ENCODE data around the gene CCN6. TPM values are rescaled to one million over a fixed set of nuclear protein-coding genes. Genes with fewer than 3 reads are reported as not detected.

CCN6 gene
- total RNA-seq = not detected
- long read RNA-seq = 0 reads

DNA sequence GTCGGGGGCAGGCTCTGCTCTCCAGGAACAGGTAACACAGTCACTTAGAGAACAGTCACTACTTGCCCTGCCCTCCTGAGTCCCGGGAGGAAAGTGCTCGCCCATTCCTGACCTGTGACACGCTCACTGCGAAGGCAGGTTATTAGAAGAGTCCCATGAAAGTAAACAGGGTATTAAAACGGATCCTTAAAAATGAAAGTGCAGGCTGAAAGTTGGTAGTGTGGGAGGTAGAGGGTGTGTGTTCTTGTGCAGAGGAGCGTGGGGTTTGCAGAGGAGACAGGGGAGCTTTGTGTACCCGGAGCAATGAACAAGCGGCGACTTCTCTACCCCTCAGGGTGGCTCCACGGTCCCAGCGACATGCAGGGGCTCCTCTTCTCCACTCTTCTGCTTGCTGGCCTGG lies at the start of gene CCN6:
CCN6 (plus strand) TSS at position 104 of the 400 bp plus-strand sequence; CDS start at position 358, 254 bp downstream.
- ATAC-seq (no peak), DNase-seq (no peak)
- Histone ChIP-seq H3K4me3 (no peak within 1 kb of the TSS), H3K9me3 (no peaks in the 10 kb centered on the region), H3K4me1 (no peaks in the 10 kb centered on the region), H3K36me3 (no peaks in the 10 kb centered on the region), H3K27ac (no peak within 1 kb of the TSS), H3K27me3 (no peaks in the 10 kb centered on the region)
- intact Hi-C loops (cut with DNase I) = no loop called here
- no peak for TF ChIP-seq CTCF (IDR thresholded peaks at IDR 0.05)

GRCh38 chr6:112004201-112005012 lies 49.5 kb upstream of the CCN6 start:
- Histone ChIP-seq H3K9me3 (no peaks in the 10 kb centered on the region), H3K27me3 (no peaks in the 10 kb centered on the region), H3K36me3 (no peaks in the 10 kb centered on the region), H3K4me3 (no peak overlapping the region), H3K4me1 (peaks cover 9% of the 10 kb centered on the region), H3K27ac (no peak overlapping the region)
- ATAC-seq (no peak), DNase-seq (no peak)
- no peak for TF ChIP-seq CTCF (IDR thresholded peaks at IDR 0.05)
- intact Hi-C loops (cut with DNase I) = no loop called here

DNA sequence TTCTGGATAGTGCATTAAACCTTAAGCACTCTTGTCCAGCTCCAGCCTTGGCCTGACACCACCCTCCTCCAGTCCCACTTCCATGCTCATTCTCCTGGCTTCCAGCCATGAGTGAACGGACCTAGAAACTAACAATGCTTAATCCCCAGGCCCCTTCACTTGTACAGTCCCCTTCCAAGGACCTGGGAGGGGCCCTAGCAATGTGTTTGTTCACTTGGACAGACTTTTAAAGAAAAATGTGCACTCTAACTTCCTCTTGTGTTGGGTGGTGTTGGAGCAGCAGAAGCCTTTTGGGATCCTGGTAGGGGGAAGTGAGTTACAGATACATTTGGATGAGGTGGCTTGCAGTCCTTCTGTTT lies 48.9 kb upstream of the CCN6 start:
- ATAC-seq = no peak
- H3K27me3 ChIP-seq = no peaks in the 10 kb centered on the region
- peaks cover 9% of the 10 kb centered on the region for H3K4me1 ChIP-seq
- no peaks in the 10 kb centered on the region for H3K9me3 ChIP-seq
- DNase-seq = no peak
- H3K27ac ChIP-seq = no peak overlapping the region
- intact Hi-C loops (cut with DNase I) = no loop called here
- H3K4me3 ChIP-seq = no peak overlapping the region
- TF ChIP-seq CTCF (IDR thresholded peaks at IDR 0.05) = no peak
- H3K36me3 ChIP-seq = no peaks in the 10 kb centered on the region

- Histone ChIP-seq H3K9me3 (no peaks in the 10 kb centered on the region), H3K27me3 (no peaks in the 10 kb centered on the region), H3K27ac (no peak overlapping the region), H3K4me3 (no peak overlapping the region), H3K36me3 (no peaks in the 10 kb centered on the region), H3K4me1 (peaks cover 9% of the 10 kb centered on the region)
- no peak for ATAC-seq
- intact Hi-C loops (cut with DNase I) = no loop called here
- no peak for DNase-seq
- TF ChIP-seq CTCF (IDR thresholded peaks at IDR 0.05) = no peak
Observed at GRCh38 chr6:112007254-112007653, 46.6 kb upstream of the CCN6 start.

DNA sequence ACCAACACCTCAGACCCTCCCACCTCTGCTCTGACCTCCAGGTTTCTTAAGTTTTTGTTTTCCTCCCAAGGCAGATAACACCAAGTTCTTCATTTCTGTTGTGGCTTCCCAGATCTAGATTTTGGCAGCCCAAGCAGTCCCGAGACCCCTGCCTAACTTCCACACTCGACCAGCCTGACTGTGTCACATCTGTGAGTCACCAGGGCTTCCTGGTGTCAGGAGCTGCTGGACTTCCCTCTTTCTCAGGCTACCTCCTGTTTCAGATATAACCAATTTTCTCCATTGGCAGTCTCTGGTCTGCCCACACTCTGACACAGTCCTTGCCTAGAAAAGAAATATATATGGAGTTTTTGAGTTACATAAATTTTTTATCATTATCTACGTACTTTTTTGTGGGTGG lies 46.1 kb upstream of the CCN6 start:
- ATAC-seq (peak; percentile 82), DNase-seq (no peak)
- Histone ChIP-seq H3K27me3 (no peaks in the 10 kb centered on the region), H3K4me1 (peaks cover 9% of the 10 kb centered on the region), H3K4me3 (no peak overlapping the region), H3K27ac (no peak overlapping the region), H3K9me3 (no peaks in the 10 kb centered on the region), H3K36me3 (no peaks in the 10 kb centered on the region)
- intact Hi-C loops (cut with DNase I) = no loop called here
- TF ChIP-seq CTCF (IDR thresholded peaks at IDR 0.05) = no peak
